NCI-H345 treated with DMSO at 0.1 percent for 48 hours (cell line): ENCODE results near the gene CHL1.

Source experiments
- DNase-seq: peaks from one replicate; lab custom pipeline; 2025; ENCODE audit not compliant: unreplicated experiment; lab: John Stamatoyannopoulos, UW

Gene CHL1

DNA sequence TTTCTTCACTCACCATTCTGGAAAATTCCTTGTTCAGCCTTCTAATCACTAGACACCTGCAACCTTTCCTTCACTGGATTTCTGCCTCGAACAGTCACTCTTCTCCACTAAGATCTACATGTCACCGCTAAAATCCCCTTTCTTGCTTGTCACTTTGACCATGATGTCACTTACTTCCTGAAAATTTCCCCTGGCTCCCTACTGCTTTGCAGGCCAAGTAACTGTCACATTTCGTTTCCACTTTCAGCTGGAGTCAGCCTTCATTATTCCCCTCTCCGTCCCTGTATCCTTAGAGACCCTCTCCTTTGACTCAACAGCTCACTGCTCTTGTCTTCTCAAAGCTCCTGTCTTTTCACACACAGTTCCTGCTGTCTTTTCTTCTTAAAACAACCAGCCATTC is 15.9 kb downstream of the CHL1 start:
- DNase-seq, result no peak

- no peak for DNase-seq
These were observed 20.7 kb downstream of the CHL1 start for GRCh38 chr3:217099-217813.

DNA sequence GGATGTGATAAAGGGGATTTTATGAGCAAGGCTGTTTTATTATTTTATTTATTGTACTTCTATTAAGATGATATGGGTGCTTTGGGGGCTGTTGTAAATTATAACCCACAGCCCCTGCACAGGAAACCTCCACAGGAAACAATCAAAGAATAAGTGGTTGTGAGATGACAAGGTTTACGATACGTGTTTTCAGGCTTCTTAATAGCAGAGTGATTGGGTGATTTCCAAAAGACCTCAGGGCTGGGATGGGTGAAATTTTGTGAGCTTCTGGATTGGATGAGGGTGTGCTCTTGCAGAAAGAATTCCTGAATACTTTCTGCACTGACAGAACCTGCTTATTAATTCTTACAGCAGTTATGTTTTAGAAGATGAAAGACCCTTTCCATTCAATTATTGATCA is 21.4 kb downstream of the CHL1 start:
- no peak for DNase-seq

DNA sequence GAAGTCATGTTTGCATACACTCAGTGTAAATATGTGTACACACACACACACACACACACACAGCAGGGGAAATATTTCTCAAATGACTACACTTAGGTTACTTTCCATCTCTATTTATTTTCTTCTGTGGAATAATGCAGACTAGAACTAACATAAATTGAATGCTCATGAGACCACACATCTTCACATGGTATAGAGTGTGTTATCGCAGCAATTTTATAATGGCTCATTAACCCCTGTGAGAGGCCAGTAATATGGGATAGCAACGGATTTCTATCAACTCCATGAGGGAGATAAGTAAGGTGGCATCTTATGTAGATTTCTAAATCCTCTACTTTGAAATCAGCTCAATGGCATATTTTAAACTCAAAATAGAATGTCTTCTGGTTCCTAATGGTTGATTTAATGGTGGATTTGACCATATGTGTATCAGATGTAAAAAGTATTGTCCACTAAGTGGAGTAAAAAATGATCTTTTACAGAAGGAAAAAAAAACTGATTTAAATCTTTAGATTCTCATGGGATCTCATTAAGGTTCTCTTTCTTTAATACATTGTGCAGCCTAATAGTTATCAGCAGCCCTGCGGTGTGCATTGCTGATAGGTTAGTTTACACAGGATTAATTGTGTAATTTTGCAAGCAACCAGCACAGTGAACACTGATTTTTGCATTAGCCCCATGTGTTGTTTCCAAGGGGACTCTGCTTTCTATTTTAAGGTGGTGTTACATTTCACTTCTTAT is 32.0 kb downstream of the CHL1 start:
- no peak for DNase-seq

GRCh38 chr3:229183-229661 is 32.7 kb downstream of the CHL1 start:
- DNase-seq, result no peak

DNA sequence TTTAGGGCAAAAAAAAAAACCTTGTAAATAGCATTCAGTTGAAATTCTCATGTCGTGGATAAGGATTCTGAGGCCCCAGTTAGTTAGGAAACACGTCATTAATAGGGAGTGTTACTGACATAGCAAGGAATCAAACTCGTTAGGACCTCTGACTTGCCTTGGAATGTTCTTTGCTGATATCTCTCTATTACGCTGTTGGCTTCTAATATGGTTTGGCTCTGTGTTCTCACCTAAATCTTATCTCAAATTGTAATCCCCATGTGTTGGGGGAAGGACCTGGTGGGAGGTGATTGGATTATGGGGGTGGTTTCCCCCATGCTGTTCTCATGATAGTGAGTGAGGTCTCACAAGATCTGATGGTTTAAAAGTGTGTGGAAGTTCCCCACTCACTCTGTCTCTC is 40.3 kb downstream of the CHL1 start:
- no peak for DNase-seq

DNA sequence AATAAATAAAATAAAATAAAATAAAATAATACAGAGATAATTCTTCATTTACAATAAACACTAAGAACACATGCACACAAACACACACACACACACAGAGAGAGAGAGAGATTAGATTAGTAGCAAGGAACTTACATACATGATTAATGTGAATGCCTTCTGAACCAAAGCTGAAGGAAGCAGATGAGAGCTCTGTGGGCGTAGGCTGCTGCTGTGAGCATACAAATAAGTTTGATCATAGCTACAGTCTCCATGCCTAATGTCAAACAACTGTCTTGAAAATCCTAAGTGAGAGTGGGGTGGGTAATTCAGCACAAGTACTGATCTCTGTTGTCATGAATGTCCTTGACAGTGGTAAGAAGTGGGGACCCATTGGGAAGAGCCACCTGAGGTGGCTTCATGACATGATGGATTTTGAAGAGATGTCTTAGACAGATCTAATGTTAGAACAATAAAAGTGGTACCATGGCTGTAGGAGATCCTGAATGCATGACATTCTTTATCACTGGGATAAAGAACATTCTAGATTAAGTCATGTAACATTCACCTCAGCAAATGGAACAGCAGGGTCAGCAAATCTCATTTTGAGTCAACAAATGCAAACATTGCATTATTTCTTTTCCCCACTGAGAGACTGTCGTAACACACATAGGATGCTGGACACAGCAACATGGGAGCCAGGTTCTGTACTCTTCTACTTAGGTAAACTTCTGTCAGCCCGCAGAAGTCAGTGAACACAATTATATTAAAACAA is 46.2 kb downstream of the CHL1 start:
- DNase-seq, result no peak

DNA sequence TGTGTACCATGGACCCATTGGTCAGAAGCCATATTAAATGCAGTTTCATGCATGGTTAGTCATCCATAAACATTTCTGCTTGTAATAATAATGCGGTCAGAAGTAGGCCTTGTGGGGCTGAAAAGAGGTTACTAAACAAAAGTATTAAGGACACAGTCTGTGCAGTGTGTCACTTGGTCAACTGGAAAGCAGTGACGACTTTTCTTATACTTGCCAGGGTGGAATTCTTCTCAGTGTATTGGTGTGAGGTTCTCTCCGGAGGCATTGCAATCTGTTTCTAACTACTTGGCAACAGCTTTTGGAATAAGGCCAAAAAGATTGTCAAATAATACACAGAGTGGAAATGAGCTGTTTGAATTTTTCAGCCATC is 46.8 kb downstream of the CHL1 start:
- DNase-seq, result no peak

DNA sequence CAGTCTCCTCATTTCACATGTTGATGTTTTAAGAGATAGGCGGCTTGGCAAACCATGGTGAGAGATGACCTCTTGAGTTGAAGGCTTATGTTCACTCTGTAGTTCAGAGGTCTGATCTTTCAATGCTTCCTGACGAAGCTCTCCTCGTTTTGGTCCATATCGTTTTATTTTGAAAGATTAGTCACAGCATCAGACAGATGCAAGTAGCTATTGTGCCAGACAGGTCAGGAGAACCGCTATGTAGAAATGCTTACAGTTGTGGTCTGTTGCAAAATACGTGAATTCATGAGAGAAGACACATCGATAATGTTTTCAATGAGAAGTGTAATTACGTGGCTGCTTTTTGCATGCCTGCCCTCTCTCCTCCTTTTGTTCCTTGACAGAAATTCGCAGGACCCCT is 47.5 kb downstream of the CHL1 start:
- no peak for DNase-seq

DNA sequence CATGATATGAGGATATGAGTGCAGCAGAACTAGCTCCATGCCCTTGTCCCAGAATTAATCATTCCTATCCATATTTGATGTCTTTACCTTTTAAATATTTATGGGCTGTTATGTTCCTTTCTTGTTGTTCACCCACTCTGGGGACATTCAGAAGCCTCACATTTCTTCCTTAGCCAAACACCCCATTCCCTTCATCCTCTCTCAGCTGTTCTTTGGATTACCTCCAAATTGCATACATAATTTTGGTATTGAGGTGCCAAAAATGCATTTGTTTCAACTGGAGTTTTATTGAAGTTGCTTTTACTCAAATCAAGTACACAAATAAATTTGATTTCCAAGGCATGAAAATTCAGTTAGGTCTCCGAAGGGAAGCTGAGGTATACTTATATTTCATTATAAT is 51.4 kb downstream of the CHL1 start:
- no peak for DNase-seq

DNA sequence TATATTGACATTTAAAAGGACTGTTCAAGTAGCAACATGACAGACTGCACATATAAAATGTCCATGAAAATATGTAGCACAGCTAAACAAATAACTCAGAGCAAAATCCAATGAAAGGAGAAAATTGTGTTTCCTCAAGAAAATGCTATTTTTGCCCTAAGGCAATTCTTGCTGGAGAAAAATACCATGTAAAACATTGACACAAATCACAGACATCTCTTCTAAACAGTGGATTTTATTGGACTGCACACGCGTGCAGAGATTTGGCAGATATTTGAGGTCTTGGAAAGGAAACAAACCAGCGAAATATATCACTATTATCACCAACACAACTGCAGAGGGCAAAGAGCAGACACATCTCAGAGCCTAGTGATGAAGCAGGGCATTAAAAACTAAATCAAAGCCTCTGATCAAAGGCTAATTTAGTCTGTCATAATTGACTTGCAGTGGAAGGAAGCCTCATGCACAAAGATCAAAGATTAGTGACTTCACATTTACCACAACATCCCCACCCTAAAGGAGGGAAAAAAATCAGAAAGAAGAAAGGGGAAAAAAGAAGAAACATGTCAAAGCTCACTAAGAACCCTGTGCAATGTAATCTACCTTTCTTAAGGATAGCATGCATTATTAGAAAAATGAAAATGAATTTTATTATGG is 52.4 kb downstream of the CHL1 start:
- no peak for DNase-seq

- no peak for DNase-seq
These were observed 53.2 kb downstream of the CHL1 start for GRCh38 chr3:249587-250262.

GRCh38 chr3:256501-256900 is 59.9 kb downstream of the CHL1 start:
- DNase-seq, result no peak

DNA sequence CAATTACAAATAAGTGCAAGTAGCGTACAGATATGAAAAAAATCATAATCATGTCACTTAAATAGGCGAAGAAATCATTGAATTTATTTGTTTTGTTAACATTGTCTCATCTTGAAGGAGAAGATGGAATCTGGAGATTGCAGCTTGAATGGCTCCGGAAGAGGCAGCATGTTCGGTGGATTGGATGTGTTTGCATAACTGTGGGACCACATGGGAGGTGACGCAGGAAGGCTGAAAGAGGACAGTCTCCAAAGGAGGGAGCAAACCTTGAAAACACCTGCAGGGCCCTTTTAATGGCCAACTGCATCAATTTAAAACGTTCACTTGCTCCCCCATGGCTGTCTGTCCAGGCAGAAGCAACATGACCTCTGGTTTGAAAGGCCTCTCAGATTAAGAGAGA is 61.3 kb downstream of the CHL1 start:
- DNase-seq, result no peak

- no peak for DNase-seq
These were observed 64.3 kb downstream of the CHL1 start for GRCh38 chr3:260898-261297.

DNA sequence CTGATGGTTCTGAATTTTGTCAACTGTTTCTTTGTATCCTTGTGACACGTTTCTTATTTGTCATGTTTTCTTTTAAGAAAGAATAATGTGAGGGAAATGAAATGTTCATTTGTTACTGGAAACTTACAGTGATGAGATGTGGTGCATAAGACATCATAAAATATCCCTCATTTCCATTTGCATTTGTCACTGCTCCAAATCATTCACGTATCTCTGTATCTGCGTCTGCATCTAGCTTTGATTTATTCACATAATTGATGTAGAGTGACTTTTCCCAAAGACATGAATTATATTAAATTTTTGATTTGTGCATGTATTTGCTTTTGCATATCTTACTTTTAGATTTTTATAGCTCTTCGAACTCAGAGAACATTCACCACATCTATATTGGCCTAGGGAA is 66.8 kb downstream of the CHL1 start:
- no peak for DNase-seq

GRCh38 chr3:264394-265156 is 68.0 kb downstream of the CHL1 start:
- DNase-seq, result no peak

GRCh38 chr3:267101-267500 is 70.5 kb downstream of the CHL1 start:
- DNase-seq, result no peak

- DNase-seq, result no peak
These were observed 74.1 kb downstream of the CHL1 start for GRCh38 chr3:270688-271087.

- no peak for DNase-seq
These were observed 78.4 kb downstream of the CHL1 start for GRCh38 chr3:274927-275326.
